ENCODE data around the gene MPG. TPM values are rescaled to one million over a fixed set of nuclear protein-coding genes. Genes with fewer than 3 reads are reported as not detected.

Gene MPG
- total and polyA plus RNA-seq, 2 of the 8 experiments (the other 6 are each of a cell fraction or from before 2014, with no cell fraction given), result 37.6 to 83.7 TPM

DNA sequence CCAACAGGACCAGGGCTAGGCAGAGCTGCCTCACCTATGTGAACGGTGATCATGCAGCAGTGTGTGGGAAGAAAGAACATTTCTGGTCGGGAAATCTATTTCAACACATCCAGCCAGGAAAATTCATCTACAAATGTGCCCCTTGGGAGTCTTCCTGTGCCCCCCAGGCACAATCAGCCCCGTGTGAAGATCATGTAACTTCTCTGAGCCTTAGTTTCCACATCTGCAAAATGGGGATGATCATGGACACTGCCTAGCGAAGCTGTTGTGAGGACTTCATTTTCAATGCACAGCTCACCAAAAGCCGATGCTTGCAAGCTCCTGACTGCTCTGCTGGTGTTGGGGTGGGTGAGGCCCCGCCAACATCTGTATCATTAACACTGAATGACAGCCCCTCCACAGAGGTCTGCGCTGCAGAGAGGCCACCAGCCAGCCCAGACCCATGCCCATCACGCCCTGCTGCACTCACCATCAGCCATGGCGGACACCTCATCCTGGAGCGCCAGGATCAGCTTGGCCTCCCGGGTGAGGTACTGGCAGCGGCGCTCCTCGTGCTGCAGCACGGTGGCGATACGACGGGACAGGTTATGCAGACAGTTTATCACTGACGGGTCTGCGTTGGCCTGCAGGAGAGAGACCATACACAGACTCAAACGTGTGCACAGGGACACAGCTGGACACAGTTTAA lies 34.3 kb downstream of the MPG start:
- no peak overlapping the region for H4K5ac ChIP-seq (ENCODE audit: insufficient read length, low read depth, low read length)
- no peak overlapping the region for H3K14ac ChIP-seq (ENCODE audit: insufficient read length)
- no peak overlapping the region for H2BK5ac ChIP-seq (ENCODE audit: low read depth, low read length)
- H3K4me3 ChIP-seq (ENCODE audit: extremely low read depth in 1 of 4, insufficient read depth in 2 of 4, low read depth in 3 of 4, low read length in 4 of 4), result no peak overlapping the region
- H2AFZ ChIP-seq (ENCODE audit: low read length), result no peak overlapping the region
- H3K56ac ChIP-seq (replicated peaks; ENCODE audit: insufficient read length, low read depth, low read length), result no peak overlapping the region
- no peaks in the 10 kb centered on the region for H3K23me2 ChIP-seq (ENCODE audit: low read depth, low read length)
- H2BK15ac ChIP-seq (ENCODE audit: low read length), result no peak overlapping the region
- DNase-seq (ENCODE audit: low read depth in 1 of 2, low spot score in 2 of 2), result no peak
- H3K79me2 ChIP-seq (ENCODE audit: control insufficient read depth in 1 of 2, insufficient read depth in 2 of 2, low read length in 2 of 2), result no peaks in the 10 kb centered on the region
- H2BK20ac ChIP-seq (ENCODE audit: low read length), result no peak overlapping the region
- no peak overlapping the region for H2AK5ac ChIP-seq (ENCODE audit: low read depth, low read length)
- no peak for TF ChIP-seq SIRT6 (IDR thresholded peaks at IDR 0.05; ENCODE audit: low read length)
- TF ChIP-seq, protein P1, sequence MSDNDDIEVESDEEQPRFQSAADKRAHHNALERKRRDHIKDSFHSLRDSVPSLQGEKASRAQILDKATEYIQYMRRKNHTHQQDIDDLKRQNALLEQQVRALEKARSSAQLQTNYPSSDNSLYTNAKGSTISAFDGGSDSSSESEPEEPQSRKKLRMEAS (IDR thresholded peaks at IDR 0.05), result no peak
- no peak for TF ChIP-seq POU5F1 (IDR thresholded peaks at IDR 0.05; ENCODE audit: low read depth, low read length)
- no peak for TF ChIP-seq SUZ12 (IDR thresholded peaks at IDR 0.05; ENCODE audit: low read length)
- TF ChIP-seq CBX5 (IDR thresholded peaks at IDR 0.05; ENCODE audit: low read depth, low read length), result no peak
- TF ChIP-seq E2F6 (IDR thresholded peaks at IDR 0.05), result no peak
- no peak for TF ChIP-seq EGR1 (IDR thresholded peaks at IDR 0.05; ENCODE audit: borderline replicate concordance, low read depth, low read length)
- TF ChIP-seq SRF (IDR thresholded peaks at IDR 0.05; ENCODE audit: low read depth, low read length), result no peak
- TF ChIP-seq CREB1 (IDR thresholded peaks at IDR 0.05), result no peak
- TF ChIP-seq TEAD4 (IDR thresholded peaks at IDR 0.05; ENCODE audit: low read depth, low read length), result no peak
- no peak for TF ChIP-seq GABPA (IDR thresholded peaks at IDR 0.05; ENCODE audit: borderline replicate concordance, insufficient read depth, low read length)
- peaks cover 0 to under 1% (median 0%) of the 10 kb centered on the region in 4 experiments; a peak in 2 of 7 replicates for H3K4me1 ChIP-seq (replicated peaks in 1 of 4; ENCODE audit: control insufficient read depth in 3 of 4, insufficient read depth in 4 of 4, low read length in 3 of 4)
- H2BK12ac ChIP-seq (ENCODE audit: low read depth, low read length), result no peak overlapping the region
- no peak overlapping the region for H3K27ac ChIP-seq (ENCODE audit: low read depth, low read length)
- H3K23ac ChIP-seq (ENCODE audit: insufficient read length), result no peak overlapping the region
- no peak overlapping the region for H3K4ac ChIP-seq (replicated peaks; ENCODE audit: insufficient read length, low read depth, low read length)
- H3K9ac ChIP-seq (replicated peaks in 1 of 4; ENCODE audit: extremely low read depth in 1 of 4, low read depth in 3 of 4, low read length in 3 of 4), result no peak overlapping the region
- POLR2A ChIA-PET (ENCODE audit: partially characterized antibody), result interaction anchor here (0.6 kb wide), 1 partner anchor 84 kb away, joined by 3 read pairs; no protein-coding TSS in a partner anchor
- H4K8ac ChIP-seq (ENCODE audit: extremely low read depth, insufficient read depth, low read length), result no peak overlapping the region
- H3K18ac ChIP-seq (ENCODE audit: extremely low read depth, low read length), result no peak overlapping the region
- peaks cover 0 to 3% of the 10 kb centered on the region in 2 experiments for H4K20me1 ChIP-seq (replicated peaks in 1 of 2; ENCODE audit: control insufficient read depth in 1 of 2, insufficient read depth in 2 of 2, low read length in 2 of 2)
- H3K79me1 ChIP-seq (ENCODE audit: low read depth, low read length), result no peaks in the 10 kb centered on the region
- 95% methylated on average over 21 of the region's 21 CpGs; no CpG with 5 or more reads in 1 of the 2 experiments for WGBS, 2 experiments (ENCODE audit: extremely low coverage in 1 of 2, insufficient coverage in 1 of 2, insufficient read length in 1 of 2, insufficient replicate concordance in 2 of 2, low coverage in 1 of 2, low lambda C conversion rate in 2 of 2, missing lambda C conversion rate in 1 of 2)
- H3K27me3 ChIP-seq (replicated peaks in 1 of 4; ENCODE audit: control insufficient read depth in 3 of 4, extremely low read depth in 1 of 4, insufficient read depth in 3 of 4, low read length in 3 of 4), result no peaks in the 10 kb centered on the region
- no peaks in the 10 kb centered on the region for H3K9me3 ChIP-seq (ENCODE audit: insufficient read depth in 2 of 2, low read depth in 1 of 2, low read length in 1 of 2)
- no peak overlapping the region for H2BK120ac ChIP-seq (replicated peaks; ENCODE audit: low read depth, low read length)
- H4K91ac ChIP-seq (replicated peaks; ENCODE audit: insufficient read length, low read length), result no peak overlapping the region
- CTCF ChIA-PET (ENCODE audit: partially characterized antibody), result interaction anchor here (1.2 to 2.5 kb wide), 3 partner anchors 15 to 76 kb away, joined by 3 to 14 read pairs (median 7); no protein-coding TSS in a partner anchor
- H3K36me3 ChIP-seq (ENCODE audit: control insufficient read depth in 2 of 4, insufficient read depth in 4 of 4, low read length in 3 of 4), result peaks cover 0 to 6% (median 0%) of the 10 kb centered on the region in 4 experiments; a peak in 2 of 8 replicates
- H3K4me2 ChIP-seq (ENCODE audit: insufficient read depth in 1 of 2, low read depth in 2 of 2, low read length in 2 of 2), result no peak overlapping the region
- no peak for FAIRE-seq

All from H1 (cell line).